Measurements from ENCODE around the gene SPP1.

DNA sequence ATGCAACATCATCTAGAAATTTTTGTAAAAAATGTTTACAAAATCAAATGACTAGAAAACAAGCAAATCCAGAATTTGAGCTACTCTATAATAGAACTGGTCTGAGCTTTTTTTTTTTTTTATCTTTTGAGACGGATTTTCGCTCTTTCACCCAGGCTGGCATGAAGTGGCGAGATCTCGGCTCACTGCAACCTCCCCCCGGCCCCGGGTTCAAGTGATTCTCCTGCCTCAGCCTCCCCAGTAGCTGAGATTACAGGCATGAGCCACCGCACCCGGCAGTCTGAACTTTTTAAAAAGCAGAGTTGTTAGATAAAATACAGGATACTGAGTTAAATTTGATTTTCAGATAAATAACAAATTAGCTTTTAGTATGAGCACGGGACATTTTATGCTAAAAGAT lies 11.0 kb downstream of the SPP1 start:
- TF ChIP-seq, protein P1, sequence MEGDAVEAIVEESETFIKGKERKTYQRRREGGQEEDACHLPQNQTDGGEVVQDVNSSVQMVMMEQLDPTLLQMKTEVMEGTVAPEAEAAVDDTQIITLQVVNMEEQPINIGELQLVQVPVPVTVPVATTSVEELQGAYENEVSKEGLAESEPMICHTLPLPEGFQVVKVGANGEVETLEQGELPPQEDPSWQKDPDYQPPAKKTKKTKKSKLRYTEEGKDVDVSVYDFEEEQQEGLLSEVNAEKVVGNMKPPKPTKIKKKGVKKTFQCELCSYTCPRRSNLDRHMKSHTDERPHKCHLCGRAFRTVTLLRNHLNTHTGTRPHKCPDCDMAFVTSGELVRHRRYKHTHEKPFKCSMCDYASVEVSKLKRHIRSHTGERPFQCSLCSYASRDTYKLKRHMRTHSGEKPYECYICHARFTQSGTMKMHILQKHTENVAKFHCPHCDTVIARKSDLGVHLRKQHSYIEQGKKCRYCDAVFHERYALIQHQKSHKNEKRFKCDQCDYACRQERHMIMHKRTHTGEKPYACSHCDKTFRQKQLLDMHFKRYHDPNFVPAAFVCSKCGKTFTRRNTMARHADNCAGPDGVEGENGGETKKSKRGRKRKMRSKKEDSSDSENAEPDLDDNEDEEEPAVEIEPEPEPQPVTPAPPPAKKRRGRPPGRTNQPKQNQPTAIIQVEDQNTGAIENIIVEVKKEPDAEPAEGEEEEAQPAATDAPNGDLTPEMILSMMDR (IDR thresholded peaks at IDR 0.05): no peak
- TF ChIP-seq POLR2A (IDR thresholded peaks at IDR 0.05) (no peak), POLR2AphosphoS5 (IDR thresholded peaks at IDR 0.05; ENCODE audit: insufficient read depth in 1 of 2, low read depth in 1 of 2) (no peak)
